Measurements from ENCODE around the gene PPP5C.
"Not testable (repeated sequence)": the region's sequence is repeated elsewhere in the genome, so short reads cannot be mapped to it uniquely, and the experiment has no call there.

The PPP5C gene

GRCh38 chr19:46346821-46347571 is at the start of gene PPP5C:
Gene PPP5C, plus strand, starts transcription at chr19:46347087. Its CDS starts 10 bp downstream, at chr19:46347097.
- peak; percentile 95 for DNase-seq

- no peak for DNase-seq
These were observed 49.0 kb upstream of the PPP5C start for GRCh38 chr19:46297700-46298478.

- DNase-seq, result no peak
These were observed 48.3 kb upstream of the PPP5C start for GRCh38 chr19:46298479-46299003.

- no peak for DNase-seq
These were observed 47.8 kb upstream of the PPP5C start for GRCh38 chr19:46299004-46299509.

- DNase-seq, result no peak
These were observed 47.2 kb upstream of the PPP5C start for GRCh38 chr19:46299695-46300094.

- no peak for DNase-seq
These were observed 43.6 kb upstream of the PPP5C start for GRCh38 chr19:46303322-46303690.

GRCh38 chr19:46303691-46304397 is 43.0 kb upstream of the PPP5C start:
- peak; percentile 66 for DNase-seq

GRCh38 chr19:46306501-46306900 is 40.4 kb upstream of the PPP5C start:
- no peak for DNase-seq

- no peak for DNase-seq
These were observed 38.4 kb upstream of the PPP5C start for GRCh38 chr19:46308510-46308909.

GRCh38 chr19:46309056-46309455 is 37.8 kb upstream of the PPP5C start:
- no peak for DNase-seq

- DNase-seq, result no peak
These were observed 35.4 kb upstream of the PPP5C start for GRCh38 chr19:46311444-46311843.

GRCh38 chr19:46313540-46314469 is 33.1 kb upstream of the PPP5C start:
- not testable (repeated sequence) for DNase-seq

- DNase-seq, result no peak
These were observed 29.5 kb upstream of the PPP5C start for GRCh38 chr19:46317339-46317738.

- no peak for DNase-seq
These were observed 27.3 kb upstream of the PPP5C start for GRCh38 chr19:46319613-46320012.

GRCh38 chr19:46320559-46320958 is 26.3 kb upstream of the PPP5C start:
- DNase-seq, result no peak

GRCh38 chr19:46321653-46322052 is 25.2 kb upstream of the PPP5C start:
- no peak for DNase-seq

GRCh38 chr19:46323227-46323626 is 23.7 kb upstream of the PPP5C start:
- DNase-seq, result not testable (repeated sequence)

- no peak for DNase-seq
These were observed 22.6 kb upstream of the PPP5C start for GRCh38 chr19:46324277-46324676.

GRCh38 chr19:46326608-46327007 is 20.3 kb upstream of the PPP5C start:
- DNase-seq, result no peak

GRCh38 chr19:46328079-46328478 is 18.8 kb upstream of the PPP5C start:
- DNase-seq, result no peak

GRCh38 chr19:46330319-46330918 is 16.5 kb upstream of the PPP5C start:
- no peak for DNase-seq

- no peak for DNase-seq
These were observed 9.4 kb upstream of the PPP5C start for GRCh38 chr19:46337487-46337886.

Measured in activated effector memory CD4-positive, alpha-beta T cell treated with anti-CD3 and anti-CD28 coated beads, Interleukin-2, amount 50 U/mL, for 16 hours (primary cell).